Ovary (tissue), 9 donors: Measurements from ENCODE around the gene TTC33. TPM values are rescaled to one million over a fixed set of nuclear protein-coding genes. Genes with fewer than 3 reads are reported as not detected.

Experiments
- DNase-seq, 5 donors: peaks; one replicate each; pipeline ENCODE4 v3.0.0-alpha.2; 2019 to 2020
- H3K27ac ChIP-seq, 2 donors: fragments of 200-600 bp; one replicate each; pipeline versions ENCODE4 v1.5.1 to v1.8.0; 2019 to 2022
- H3K27me3 ChIP-seq: fragments of 200-600 bp; one replicate; pipeline ENCODE4 v1.8.0; 2022
- H3K36me3 ChIP-seq: fragments of 200-600 bp; sonication (generic); one replicate; pipeline ENCODE4 v1.5.1; 2019
- H3K4me1 ChIP-seq: one replicate; pipeline ENCODE4 v1.8.1; 2013; ENCODE audit warnings: mild to moderate bottlenecking, moderate library complexity; ENCODE audit not compliant: insufficient read depth
- H3K4me3 ChIP-seq: fragments of 200-600 bp; sonication (generic); one replicate; pipeline ENCODE4 v1.5.1; 2017
- H3K9me3 ChIP-seq, 2 donors: fragments of 200-600 bp in 1 of 2; sonication (generic) in 1 of 2; one replicate each; pipeline versions ENCODE4 v1.5.1 to v1.8.1; 2013 to 2019; ENCODE audit warnings: mild to moderate bottlenecking in 1 of 2, moderate library complexity in 1 of 2
- CTCF ChIP-seq, 3 donors: fragments of 450-650 bp in 2 of 3; fragments of 200-600 bp in 1 of 3; IDR thresholded peaks; one replicate each; pipeline versions ENCODE4 v1.5.1 to v1.8.0; 2016 to 2022; ENCODE audit warnings: antibody characterized with exemption in 3 of 3, mild to moderate bottlenecking in 1 of 3
- EP300 ChIP-seq: sonication (generic); formaldehyde crosslinking; IDR thresholded peaks from one replicate; pipeline ENCODE4 v1.6.1; 2017; ENCODE audit warnings: antibody characterized with exemption
- POLR2A ChIP-seq: fragments of 450-650 bp; IDR thresholded peaks from one replicate; pipeline ENCODE4 v1.6.1; 2017; ENCODE audit warnings: antibody characterized with exemption, mild to moderate bottlenecking, moderate library complexity
- WGBS, 3 donors: extraction: QIAGEN DNeasy Blood & Tissue Kit in 1 of 3; methylation state at CpG; one replicate each; pipeline versions ENCODE4 v1.1.5 to v1.1.7; 2013 to 2017; 5-methylcytosine and 5-hydroxymethylcytosine counted together
- intact Hi-C, 4 donors: fragments of 100-400 bp; cut with DNase I; formaldehyde crosslinking; loops; one replicate each; pipeline versions ENCODE4 v1.11.0 to v1.15.1; 2022 to 2023
- polyA plus RNA-seq, 2 donors: library from polyadenylated mRNA; stranded (reverse); fragments of 200-250 nt in 1 of 2; fragments of 350-450 nt in 1 of 2; fragmentation: Illumina TruSeq in 1 of 2; extraction: RNeasy Lipid Tissue Mini Kit (QIAGEN cat#74804) in 1 of 2; gene quantifications; one replicate each; pipeline ENCODE4 v1.2.3, GENCODE V29; 2013 to 2014
- total RNA-seq, 7 donors: library from RNA; depleted of rRNA in 2 of 7; stranded (reverse); fragments of >200 nt in 2 of 7; fragmentation: NEBNext Ultra II Directional in 3 of 7; extraction: Animal tissue kit (Norgen Biotek cat#: 25700) in 3 of 7; gene quantifications; one replicate each; pipeline versions ENCODE4 v1.1.0 to v1.2.4, GENCODE V29; 2016 to 2023
- donor health status: DM: no; HTN: no; CAD: no; lungs with moderate emphysema.
- donor health status: DM: no; HTN: no; CAD: no.
- donor health status: Bipolar disorder and iron deficiency.
- donor health status: DM: yes; HTN: yes; CAD: no.
- donor health status: DM: no; HTN: no; CAD: no.
- donor health status: DM: yes; HTN: yes; CAD: no.

Gene TTC33
- total and polyA plus RNA-seq, 9 donors = 10.6 to 26.0 (median 18.8) TPM

GRCh38 chr5:40623480-40624420 lies 132.0 kb downstream of the TTC33 start:
- intact Hi-C loops = no loop called here

GRCh38 chr5:40622463-40623252 lies 133.1 kb downstream of the TTC33 start:
- TF ChIP-seq CTCF (IDR thresholded peaks at IDR 0.05) = no peak
- TF ChIP-seq POLR2A = no peak
- TF ChIP-seq EP300 = no peak

More at GRCh38 chr5:40623480-40624420, 132.0 kb downstream of the TTC33 start:
- Histone ChIP-seq H3K36me3 (no peaks in the 10 kb centered on the region), H3K27me3 (no peaks in the 10 kb centered on the region), H3K9me3 (no peaks in the 10 kb centered on the region), H3K4me3 (no peak overlapping the region), H3K27ac (no peak overlapping the region), H3K4me1 (no peaks in the 10 kb centered on the region)
- WGBS, 3 donors = 68 to 80% (median 73%) methylated on average over 2 of the region's 2 CpGs
- TF ChIP-seq CTCF (IDR thresholded peaks at IDR 0.05) (no peak), EP300 (no peak), POLR2A (no peak)
- no peak for DNase-seq

GRCh38 chr5:40619421-40619820 lies 136.3 kb downstream of the TTC33 start:
- DNase-seq = no peak
- no peaks in the 10 kb centered on the region for H3K27me3 ChIP-seq
- TF ChIP-seq CTCF (IDR thresholded peaks at IDR 0.05) (no peak), POLR2A (no peak), EP300 (no peak)
- H3K36me3 ChIP-seq = no peaks in the 10 kb centered on the region
- intact Hi-C loops = no loop called here
- H3K27ac ChIP-seq = no peak overlapping the region
- no peaks in the 10 kb centered on the region for H3K9me3 ChIP-seq
- H3K4me1 ChIP-seq = no peaks in the 10 kb centered on the region
- WGBS, 3 donors = 58 to 62% (median 59%) methylated on average over 1 of the region's 1 CpG
- no peak overlapping the region for H3K4me3 ChIP-seq

More at GRCh38 chr5:40622463-40623252, 133.1 kb downstream of the TTC33 start:
- H3K27me3 ChIP-seq = no peaks in the 10 kb centered on the region
- no peaks in the 10 kb centered on the region for H3K36me3 ChIP-seq
- WGBS, 3 donors = 38 to 64% (median 43%) methylated on average over 2 of the region's 2 CpGs
- no peaks in the 10 kb centered on the region for H3K9me3 ChIP-seq
- H3K4me1 ChIP-seq = no peaks in the 10 kb centered on the region
- intact Hi-C loops = no loop called here
- H3K4me3 ChIP-seq = no peak overlapping the region
- DNase-seq = no peak
- no peak overlapping the region for H3K27ac ChIP-seq

- WGBS, 3 donors = 62 to 71% (median 66%) methylated on average over 2 of the region's 2 CpGs
- no peaks in the 10 kb centered on the region for H3K4me1 ChIP-seq
Observed at GRCh38 chr5:40618926-40619325, 136.8 kb downstream of the TTC33 start.

More at GRCh38 chr5:40618926-40619325, 136.8 kb downstream of the TTC33 start:
- TF ChIP-seq EP300 (no peak), POLR2A (no peak), CTCF (IDR thresholded peaks at IDR 0.05) (no peak)
- no peaks in the 10 kb centered on the region for H3K9me3 ChIP-seq
- H3K27me3 ChIP-seq = no peaks in the 10 kb centered on the region
- no peaks in the 10 kb centered on the region for H3K36me3 ChIP-seq
- no peak for DNase-seq
- intact Hi-C loops = no loop called here
- H3K27ac ChIP-seq = no peak overlapping the region
- no peak overlapping the region for H3K4me3 ChIP-seq
